A549 treated with CpdA at 1 μM for 4 hours (cell line): ENCODE measurements around the gene OBP2A. TPM values are rescaled to one million over a fixed set of nuclear protein-coding genes. Genes with fewer than 3 reads are reported as not detected.

Experiments
- total RNA-seq: library from RNA; stranded (reverse); fragments of 200-300 nt; extraction: Qiagen RNA extraction; gene quantifications from 5 replicates; pipeline ENCODE4 v1.2.3, GENCODE V29; 2022; ENCODE audit warnings: low read depth

OBP2A gene
- total RNA-seq: not detected in 5 replicates

DNA sequence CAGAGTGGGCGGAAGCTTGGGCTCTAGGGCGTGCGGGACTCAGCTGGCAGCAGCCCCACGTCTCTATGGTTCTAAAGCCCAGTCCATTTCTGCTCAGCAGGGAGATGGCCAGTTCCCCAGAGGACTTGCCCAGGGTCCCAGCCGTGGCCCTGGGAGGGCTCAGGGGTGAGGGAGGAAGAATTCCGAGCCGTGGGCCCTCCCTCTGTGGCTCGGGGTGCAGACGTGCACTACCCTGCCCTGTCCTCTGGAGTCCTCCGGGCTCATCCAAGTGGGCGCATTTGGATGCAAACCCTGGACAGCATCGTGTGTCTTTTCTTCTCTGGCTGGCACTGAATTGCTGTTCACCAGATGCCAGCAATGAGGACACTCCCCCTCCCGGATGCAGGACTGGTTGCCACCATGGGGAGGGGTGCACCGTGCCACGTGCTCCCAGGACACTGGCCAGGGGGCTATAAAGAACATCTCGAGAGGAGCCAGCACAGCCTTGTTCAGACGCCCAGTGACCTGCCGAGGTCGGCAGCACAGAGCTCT lies at the start of gene OBP2A:
OBP2A (plus strand) TSS at position 481 of the 531 bp plus-strand sequence. CDS start 55 bp downstream, outside the sequence.

DNA sequence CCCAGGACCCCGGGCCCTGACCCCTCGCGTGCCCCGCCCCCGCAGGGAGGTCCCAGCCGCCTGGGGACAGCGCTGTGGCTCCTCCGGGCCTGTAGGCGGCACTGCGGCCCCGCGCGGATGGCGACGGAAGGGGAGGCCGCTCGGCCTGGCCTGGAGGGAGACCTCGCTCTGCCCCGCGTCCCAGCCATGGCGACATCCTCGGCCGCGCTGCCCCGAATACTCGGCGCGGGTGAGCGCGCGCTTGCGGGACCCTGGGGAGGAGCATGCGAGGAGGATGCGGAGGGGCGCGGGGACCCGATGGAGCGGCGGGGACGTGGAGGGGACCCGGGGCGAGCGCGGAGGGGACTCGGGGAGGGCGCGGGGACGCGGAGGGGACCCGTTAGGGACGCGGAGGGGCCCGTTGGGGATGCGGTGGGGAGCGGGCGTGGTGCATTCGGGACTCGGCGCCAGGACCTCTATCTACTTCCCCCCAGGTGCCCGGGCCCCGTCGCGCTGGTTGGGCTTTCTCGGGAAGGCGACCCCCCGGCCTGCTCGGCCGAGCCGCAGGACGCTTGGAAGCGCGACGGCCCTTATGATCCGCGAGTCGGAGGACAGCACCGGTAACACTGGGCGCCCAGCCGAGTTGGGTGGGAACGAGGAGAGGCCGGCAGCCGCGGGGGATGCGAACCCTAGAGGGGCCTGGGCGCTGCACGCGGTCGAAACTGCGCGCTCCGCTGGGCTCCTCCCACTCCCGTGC lies 45.2 kb upstream of the OBP2A start, which contains the start of gene MRPS2:
MRPS2 (plus strand) TSS at position 158 of the 736 bp plus-strand sequence; CDS start at position 187, 29 bp downstream.

GRCh38 chr9:135520916-135521607 lies 24.9 kb upstream of the OBP2A start, which contains the start of gene LCN1:
Gene LCN1, plus strand, starts transcription at chr9:135521440. Its CDS starts 58 bp downstream, at chr9:135521498.

GRCh38 chr9:135561391-135562234 lies 15.7 kb downstream of the OBP2A start, which contains the start of gene PAEP:
Gene PAEP, plus strand, starts transcription at chr9:135561756.

Other genes starting within 250 kb of the OBP2A start
- 15.3 to 21.2 TPM (median 18.7 TPM) in 5 replicates for gene PPP1R26, start 66.3 kb upstream of the OBP2A start, total RNA-seq
- gene MRPS2, start 45.4 kb upstream of the OBP2A start, total RNA-seq: 101 to 134 TPM (median 128 TPM) in 5 replicates
- not detected in 5 replicates for gene LCN1, start 24.7 kb upstream of the OBP2A start, total RNA-seq
- gene PAEP, start 15.6 kb downstream of the OBP2A start, total RNA-seq: 0.14 to 0.27 TPM (median 0.21 TPM) in 3 of 5 replicates, not detected in the others
- not detected in 5 replicates for gene GLT6D1, start 93.4 kb downstream of the OBP2A start, total RNA-seq
- gene LCN9, start 117.2 kb downstream of the OBP2A start, total RNA-seq: not detected in 5 replicates
- gene SOHLH1, start 153.4 kb downstream of the OBP2A start, total RNA-seq: 0.07 to 0.09 TPM in 2 of 5 replicates, not detected in the others
- not detected in 5 replicates for gene KCNT1, start 156.1 kb downstream of the OBP2A start, total RNA-seq